Testis (tissue), 3 donors: Measurements from ENCODE around the gene PRKAR1B. TPM values are rescaled to one million over a fixed set of nuclear protein-coding genes. Genes with fewer than 3 reads are reported as not detected.
A peak's percentile ranks its signal among the peaks of the same experiment; 100 is the strongest.

Experiments used
- DNase-seq: peaks from one replicate; pipeline ENCODE4 v3.0.0-alpha.2; 2019
- H3K27ac ChIP-seq, 2 donors: fragments of 200-600 bp; sonication (generic); one replicate each; pipeline ENCODE4 v1.5.1; 2019
- H3K27me3 ChIP-seq: fragments of 200-600 bp; sonication (generic); one replicate; pipeline ENCODE4 v1.5.1; 2019
- H3K36me3 ChIP-seq: fragments of 200-600 bp; sonication (generic); one replicate; pipeline ENCODE4 v1.5.1; 2017; ENCODE audit warnings: low read depth; ENCODE audit errors: missing control alignments
- H3K4me1 ChIP-seq: fragments of 200-600 bp; sonication (generic); one replicate; pipeline ENCODE4 v1.5.1; 2019
- H3K4me3 ChIP-seq, 2 donors: fragments of 200-600 bp; sonication (generic); one replicate each; pipeline ENCODE4 v1.5.1; 2017 to 2019
- H3K9me3 ChIP-seq: fragments of 200-600 bp; sonication (generic); one replicate; pipeline ENCODE4 v1.5.1; 2017
- POLR2A ChIP-seq: fragments of 450-650 bp; IDR thresholded peaks from one replicate; pipeline ENCODE4 v1.6.1; 2017; ENCODE audit warnings: antibody characterized with exemption, mild to moderate bottlenecking, moderate library complexity
- WGBS, 2 donors: methylation state at CpG; one replicate each; pipeline ENCODE4 v1.1.5; 2018; 5-methylcytosine and 5-hydroxymethylcytosine counted together
- intact Hi-C: fragments of 100-400 bp; cut with DNase I; formaldehyde crosslinking; loops from one replicate; pipeline ENCODE4 v1.15.1; 2023; ENCODE audit warnings: low total_unique reads
- polyA plus RNA-seq: library from polyadenylated mRNA; stranded (reverse); fragments of 350-450 nt; fragmentation: Illumina TruSeq; extraction: RNeasy Lipid Tissue Mini Kit (QIAGEN cat#74804); gene quantifications from one replicate; pipeline ENCODE4 v1.2.3, GENCODE V29; 2014; ENCODE audit warnings: low read depth, low replicate concordance; ENCODE audit not compliant: insufficient read depth
- total RNA-seq, 2 donors: library from RNA; depleted of rRNA; stranded (reverse); fragments of >200 nt; gene quantifications; one replicate each; pipeline ENCODE4 v1.2.3, GENCODE V29; 2016
- TF ChIP-seq, protein P1 (sequence below), 3 experiments: fragments of 450-650 bp in 2 of 3; fragments of 200-600 bp in 1 of 3; sonication (generic) in 1 of 3; IDR thresholded peaks; one replicate each; pipeline ENCODE4 v1.5.1; 2016 to 2019; ENCODE audit warnings: antibody characterized with exemption in 3 of 3, mild to moderate bottlenecking in 2 of 3, moderate library complexity in 1 of 3

Gene PRKAR1B
- total and polyA plus RNA-seq, 3 donors from 2014 or later, result 27.8 to 35.7 (median 31.3) TPM

DNA sequence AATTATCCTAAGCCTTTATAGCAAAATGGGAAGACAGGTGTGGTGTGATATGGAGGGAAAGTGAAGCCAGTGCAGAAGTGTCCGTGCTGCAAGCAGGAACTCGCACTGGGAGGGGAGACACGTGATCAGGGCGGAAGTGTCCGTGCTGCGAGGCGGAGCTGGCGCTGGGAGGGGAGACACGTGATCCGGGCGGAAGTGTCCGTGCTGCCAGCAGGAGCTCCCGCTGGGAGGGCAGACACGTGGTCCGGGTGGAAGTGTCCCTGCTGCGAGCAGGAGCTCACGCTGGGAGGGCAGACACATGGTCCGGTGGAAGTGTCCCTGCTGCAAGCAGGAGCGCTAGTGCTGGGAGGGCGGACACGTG is 40.5 kb upstream of the PRKAR1B start:
- no peaks in the 10 kb centered on the region for H3K9me3 ChIP-seq
- no peaks in the 10 kb centered on the region for H3K27me3 ChIP-seq
- H3K36me3 ChIP-seq, result no peaks in the 10 kb centered on the region
- H3K4me1 ChIP-seq, result peaks cover 26% of the 10 kb centered on the region
- H3K4me3 ChIP-seq, result peak overlapping the region; percentile 32 to 36
- no peak for TF ChIP-seq POLR2A
- TF ChIP-seq, protein P1, sequence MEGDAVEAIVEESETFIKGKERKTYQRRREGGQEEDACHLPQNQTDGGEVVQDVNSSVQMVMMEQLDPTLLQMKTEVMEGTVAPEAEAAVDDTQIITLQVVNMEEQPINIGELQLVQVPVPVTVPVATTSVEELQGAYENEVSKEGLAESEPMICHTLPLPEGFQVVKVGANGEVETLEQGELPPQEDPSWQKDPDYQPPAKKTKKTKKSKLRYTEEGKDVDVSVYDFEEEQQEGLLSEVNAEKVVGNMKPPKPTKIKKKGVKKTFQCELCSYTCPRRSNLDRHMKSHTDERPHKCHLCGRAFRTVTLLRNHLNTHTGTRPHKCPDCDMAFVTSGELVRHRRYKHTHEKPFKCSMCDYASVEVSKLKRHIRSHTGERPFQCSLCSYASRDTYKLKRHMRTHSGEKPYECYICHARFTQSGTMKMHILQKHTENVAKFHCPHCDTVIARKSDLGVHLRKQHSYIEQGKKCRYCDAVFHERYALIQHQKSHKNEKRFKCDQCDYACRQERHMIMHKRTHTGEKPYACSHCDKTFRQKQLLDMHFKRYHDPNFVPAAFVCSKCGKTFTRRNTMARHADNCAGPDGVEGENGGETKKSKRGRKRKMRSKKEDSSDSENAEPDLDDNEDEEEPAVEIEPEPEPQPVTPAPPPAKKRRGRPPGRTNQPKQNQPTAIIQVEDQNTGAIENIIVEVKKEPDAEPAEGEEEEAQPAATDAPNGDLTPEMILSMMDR (IDR thresholded peaks at IDR 0.05), result no peak
- 41 to 46% methylated on average over 19 to 20 of the region's 21 CpGs for WGBS, 2 donors
- peak; percentile 73 for DNase-seq
- intact Hi-C loops, result no loop called here
- H3K27ac ChIP-seq, result peak overlapping the region in 1 of 2 donors; percentile 59

DNA sequence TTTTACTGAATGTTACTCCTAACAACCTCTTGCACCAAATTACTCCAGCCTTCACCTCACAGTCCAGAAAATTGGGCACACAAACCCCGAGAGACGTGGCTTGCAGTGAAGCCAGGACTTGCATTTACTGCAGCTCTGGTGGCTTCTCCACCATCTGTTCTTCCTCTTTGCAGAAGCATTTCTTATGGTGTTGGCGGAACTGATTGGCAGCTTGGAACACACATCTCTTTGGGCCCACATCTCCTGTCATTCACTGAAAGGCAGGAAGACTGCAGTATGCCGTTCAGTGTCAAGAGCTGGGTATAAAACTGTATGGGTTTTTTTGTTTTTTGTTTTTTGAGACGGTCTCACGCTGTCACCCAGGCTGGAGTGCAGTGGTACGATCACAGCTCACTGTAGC is 38.3 kb upstream of the PRKAR1B start:
- Histone ChIP-seq H3K36me3 (no peaks in the 10 kb centered on the region), H3K9me3 (no peaks in the 10 kb centered on the region), H3K4me3 (no peak overlapping the region), H3K4me1 (peaks cover 13% of the 10 kb centered on the region), H3K27ac (no peak overlapping the region), H3K27me3 (no peaks in the 10 kb centered on the region)
- DNase-seq, result no peak
- TF ChIP-seq POLR2A, result no peak
- TF ChIP-seq, protein P1 (IDR thresholded peaks at IDR 0.05), result no peak
- intact Hi-C loops, result no loop called here
- WGBS, 2 donors, result 96 to 99% methylated on average over 7 of the region's 7 CpGs

DNA sequence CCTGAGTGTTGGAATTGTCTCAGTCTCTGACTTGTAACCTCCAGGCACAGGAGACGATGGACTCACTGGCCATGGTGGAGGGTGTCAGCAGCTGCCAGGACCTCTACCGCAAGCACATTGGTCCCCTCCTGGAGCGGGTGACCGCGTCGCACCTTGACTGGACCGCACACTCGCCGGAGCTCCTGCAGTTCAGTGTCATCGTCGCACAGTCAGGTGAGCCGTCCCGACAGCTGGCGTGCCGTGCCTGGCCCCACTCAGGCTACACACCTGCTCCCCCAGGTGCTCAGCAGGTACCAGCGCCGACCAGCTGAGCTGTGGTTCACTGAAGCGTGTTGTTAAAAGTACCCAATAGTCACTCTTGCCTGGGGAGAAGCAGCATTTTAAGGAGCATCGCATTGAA is 36.7 kb upstream of the PRKAR1B start:
- intact Hi-C loops, result no loop called here
- H3K4me3 ChIP-seq, result no peak overlapping the region
- no peaks in the 10 kb centered on the region for H3K9me3 ChIP-seq
- H3K4me1 ChIP-seq, result no peaks in the 10 kb centered on the region
- WGBS, 2 donors, result 92 to 96% methylated on average over 2 to 19 of the region's 19 CpGs
- DNase-seq, result no peak
- no peak overlapping the region for H3K27ac ChIP-seq
- TF ChIP-seq POLR2A, result no peak
- TF ChIP-seq, protein P1 (IDR thresholded peaks at IDR 0.05), result no peak
- H3K27me3 ChIP-seq, result no peaks in the 10 kb centered on the region
- H3K36me3 ChIP-seq, result no peaks in the 10 kb centered on the region

DNA sequence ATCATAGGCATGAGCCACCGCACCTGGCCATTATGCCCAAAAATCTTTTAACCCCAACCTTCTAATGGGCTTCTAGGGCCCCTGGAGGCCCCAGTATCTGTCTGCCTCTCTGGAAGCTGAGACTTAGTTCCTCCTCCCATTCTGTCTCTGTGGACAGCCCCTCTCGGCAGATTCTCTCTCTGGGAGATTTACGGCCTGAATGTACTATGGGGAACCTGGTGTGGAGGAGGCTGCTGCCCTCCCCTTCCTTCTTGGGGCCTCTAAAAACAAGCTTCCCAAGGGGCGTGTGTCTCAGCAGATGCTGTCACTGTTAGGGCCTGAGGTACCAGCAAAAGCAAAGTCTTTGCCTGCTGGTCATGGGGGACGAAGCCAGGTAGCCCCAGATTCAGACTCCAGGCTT is 35.8 kb upstream of the PRKAR1B start:
- Histone ChIP-seq H3K27ac (no peak overlapping the region), H3K36me3 (no peaks in the 10 kb centered on the region), H3K4me3 (no peak overlapping the region), H3K4me1 (no peaks in the 10 kb centered on the region), H3K9me3 (no peaks in the 10 kb centered on the region), H3K27me3 (no peaks in the 10 kb centered on the region)
- intact Hi-C loops, result no loop called here
- TF ChIP-seq POLR2A, result no peak
- TF ChIP-seq, protein P1 (IDR thresholded peaks at IDR 0.05), result no peak
- WGBS, 2 donors, result 72 to 87% methylated on average over 3 to 5 of the region's 5 CpGs
- DNase-seq, result no peak

DNA sequence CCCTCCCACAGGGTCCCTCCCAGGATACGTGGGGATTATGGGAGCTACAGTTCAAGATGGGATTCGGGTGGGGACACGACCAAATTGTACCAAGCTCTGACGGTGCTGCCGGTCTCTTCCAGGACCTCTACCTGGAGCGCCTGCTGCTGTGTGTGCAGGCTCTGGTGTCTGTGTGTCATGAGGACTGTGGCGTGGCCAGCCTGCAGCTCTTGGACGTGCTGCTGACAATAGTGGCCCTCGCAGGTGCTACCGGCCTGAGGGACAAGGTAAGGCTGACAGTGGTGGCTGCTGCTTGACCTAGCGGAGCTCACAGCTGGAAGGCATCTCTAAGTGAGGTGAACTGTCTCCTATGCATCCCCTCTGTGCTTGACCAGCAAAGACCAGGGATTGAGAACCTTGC is 34.5 kb upstream of the PRKAR1B start:
- TF ChIP-seq POLR2A, result no peak
- TF ChIP-seq, protein P1 (IDR thresholded peaks at IDR 0.05), result no peak
- Histone ChIP-seq H3K9me3 (no peaks in the 10 kb centered on the region), H3K36me3 (no peaks in the 10 kb centered on the region), H3K27me3 (no peaks in the 10 kb centered on the region), H3K4me1 (no peaks in the 10 kb centered on the region), H3K27ac (no peak overlapping the region), H3K4me3 (no peak overlapping the region)
- intact Hi-C loops, result no loop called here
- no peak for DNase-seq
- 96 to 100% methylated on average over 3 to 11 of the region's 11 CpGs for WGBS, 2 donors
